Left ventricle myocardium inferior (tissue), 1 donor: Measurements from ENCODE around the gene NELL1. TPM values are rescaled to one million over a fixed set of nuclear protein-coding genes. Genes with fewer than 3 reads are reported as not detected.

Experiments used
- DNase-seq: peaks from one replicate; pipeline ENCODE4 v3.0.0-alpha.2; 2020
- H3K27ac ChIP-seq: fragments of 200-600 bp; replicated peaks from 2 replicates; pipeline ENCODE4 v1.8.0; 2021
- H3K27me3 ChIP-seq: fragments of 200-600 bp; 2 replicates; pipeline ENCODE4 v1.8.0; 2021; ENCODE audit warnings: low read depth
- H3K36me3 ChIP-seq: fragments of 200-600 bp; 2 replicates; pipeline ENCODE4 v1.8.0; 2021
- H3K4me1 ChIP-seq: fragments of 200-600 bp; 2 replicates; pipeline ENCODE4 v1.8.0; 2021
- H3K4me3 ChIP-seq: fragments of 200-600 bp; 2 replicates; pipeline ENCODE4 v1.8.0; 2021; ENCODE audit warnings: mild to moderate bottlenecking, moderate library complexity
- H3K9me3 ChIP-seq: fragments of 200-600 bp; replicated peaks from 2 replicates; pipeline ENCODE4 v1.8.0; 2021
- CTCF ChIP-seq: fragments of 200-600 bp; IDR thresholded peaks from 2 replicates; pipeline ENCODE4 v1.8.0; 2021; ENCODE audit warnings: antibody characterized with exemption, mild to moderate bottlenecking, borderline replicate concordance
- intact Hi-C: fragments of 100-400 bp; cut with micrococcal nuclease; formaldehyde crosslinking; loops from one replicate; pipeline ENCODE4 v1.11.0; 2022
- total RNA-seq: library from RNA; stranded (reverse); fragmentation: NEBNext Ultra II Directional; extraction: Animal tissue kit (Norgen Biotek cat#: 25700); gene quantifications from one replicate; pipeline ENCODE4 v1.2.1, GENCODE V29; 2021
- donor health status: DM: no; HTN: yes; CAD: no; lungs with severe emphysema.

Gene NELL1
- total RNA-seq, 1 donor from 2014 or later, result not detected

- Histone ChIP-seq H3K36me3 (no peaks in the 10 kb centered on the region), H3K4me1 (no peaks in the 10 kb centered on the region), H3K9me3 (no peaks in the 10 kb centered on the region), H3K27ac (no peak overlapping the region), H3K27me3 (no peaks in the 10 kb centered on the region), H3K4me3 (no peak overlapping the region)
- intact Hi-C loops, result no loop called here
- DNase-seq, result no peak
- no peak for TF ChIP-seq CTCF
These were observed 728.8 kb downstream of the NELL1 start for GRCh38 chr11:21398195-21398594.

DNA sequence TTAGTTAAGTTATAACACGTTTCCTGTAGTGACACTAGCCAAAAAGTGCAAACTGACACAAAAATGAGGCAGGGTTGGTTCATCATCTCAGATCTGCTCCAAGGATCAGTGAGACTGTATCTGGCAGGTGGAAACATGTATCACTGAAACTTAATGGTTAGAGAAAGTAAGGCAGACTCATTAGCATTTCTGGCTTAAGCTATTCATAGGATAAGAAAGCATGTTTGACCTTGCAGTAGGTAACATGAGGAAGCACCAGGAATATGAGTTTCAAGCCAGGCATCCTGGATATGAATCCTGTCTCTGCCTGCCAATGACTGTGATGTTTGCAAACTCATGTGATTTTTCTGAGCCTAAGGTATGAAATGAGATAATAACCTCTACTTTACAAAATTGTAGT lies 732.1 kb downstream of the NELL1 start:
- no peak for TF ChIP-seq CTCF
- H3K36me3 ChIP-seq, result no peaks in the 10 kb centered on the region
- no peak overlapping the region for H3K4me3 ChIP-seq
- DNase-seq, result no peak
- H3K4me1 ChIP-seq, result no peaks in the 10 kb centered on the region
- no peaks in the 10 kb centered on the region for H3K9me3 ChIP-seq
- no peaks in the 10 kb centered on the region for H3K27me3 ChIP-seq
- no peak overlapping the region for H3K27ac ChIP-seq
- intact Hi-C loops, result no loop called here

DNA sequence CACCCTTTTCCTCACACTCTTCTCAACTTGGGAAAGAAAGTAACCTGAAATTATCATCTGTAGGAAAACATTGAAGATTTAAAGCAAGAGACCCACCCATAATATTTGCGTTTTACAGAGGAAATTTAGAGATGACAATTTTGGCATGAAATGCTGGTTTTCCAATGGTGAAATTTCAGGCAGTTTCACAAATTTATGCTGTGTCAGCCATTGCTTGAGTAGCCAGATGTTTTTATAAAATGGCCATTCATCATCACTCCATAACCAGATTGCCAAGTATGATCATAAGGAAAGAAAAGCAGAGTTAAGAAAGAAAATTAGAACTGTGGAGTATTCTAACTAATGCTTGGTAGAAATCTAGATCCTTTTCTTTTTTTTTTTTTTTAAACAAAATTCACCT lies 732.9 kb downstream of the NELL1 start:
- intact Hi-C loops, result no loop called here
- Histone ChIP-seq H3K4me1 (no peaks in the 10 kb centered on the region), H3K27me3 (no peaks in the 10 kb centered on the region), H3K36me3 (no peaks in the 10 kb centered on the region), H3K27ac (no peak overlapping the region), H3K9me3 (no peaks in the 10 kb centered on the region), H3K4me3 (no peak overlapping the region)
- no peak for TF ChIP-seq CTCF
- DNase-seq, result no peak

GRCh38 chr11:21403069-21403468 lies 733.7 kb downstream of the NELL1 start:
- Histone ChIP-seq H3K4me3 (no peak overlapping the region), H3K4me1 (no peaks in the 10 kb centered on the region), H3K27ac (no peak overlapping the region), H3K9me3 (no peaks in the 10 kb centered on the region), H3K27me3 (no peaks in the 10 kb centered on the region), H3K36me3 (no peaks in the 10 kb centered on the region)
- intact Hi-C loops, result no loop called here
- no peak for DNase-seq
- TF ChIP-seq CTCF, result no peak

DNA sequence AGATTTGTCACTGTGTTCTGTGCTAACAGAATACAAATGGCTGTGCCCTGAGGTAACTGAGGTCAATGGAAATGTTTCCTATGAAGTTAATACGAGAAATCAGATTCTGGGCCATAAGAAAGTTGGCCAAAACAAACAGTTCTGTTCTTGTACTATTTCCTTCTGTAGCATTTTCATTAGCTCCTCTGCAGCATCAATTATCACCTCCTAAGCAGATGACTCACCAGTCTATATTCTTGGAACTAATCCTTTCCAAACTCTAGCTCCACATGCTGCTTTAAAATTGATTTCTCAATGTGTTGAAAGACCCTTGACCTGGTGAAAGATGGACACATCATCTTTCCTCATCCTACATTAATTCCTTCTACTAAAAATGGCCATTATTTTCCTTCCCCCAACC lies 736.0 kb downstream of the NELL1 start:
- Histone ChIP-seq H3K4me3 (no peak overlapping the region), H3K36me3 (no peaks in the 10 kb centered on the region), H3K4me1 (no peaks in the 10 kb centered on the region), H3K27me3 (no peaks in the 10 kb centered on the region), H3K9me3 (no peaks in the 10 kb centered on the region), H3K27ac (no peak overlapping the region)
- DNase-seq, result no peak
- intact Hi-C loops, result no loop called here
- no peak for TF ChIP-seq CTCF

GRCh38 chr11:21410513-21410912 lies 741.1 kb downstream of the NELL1 start:
- H3K4me1 ChIP-seq, result no peaks in the 10 kb centered on the region
- peaks cover 4% of the 10 kb centered on the region for H3K9me3 ChIP-seq
- DNase-seq, result no peak
- intact Hi-C loops, result no loop called here
- no peaks in the 10 kb centered on the region for H3K27me3 ChIP-seq
- no peak for TF ChIP-seq CTCF
- H3K4me3 ChIP-seq, result no peak overlapping the region
- H3K27ac ChIP-seq, result no peak overlapping the region
- no peaks in the 10 kb centered on the region for H3K36me3 ChIP-seq
